Peyer's patch (tissue), 4 donors: ENCODE data around the gene ERP27. TPM values are rescaled to one million over a fixed set of nuclear protein-coding genes. Genes with fewer than 3 reads are reported as not detected.

Source experiments
- DNase-seq, 3 donors: peaks; one replicate each; pipeline ENCODE4 v3.0.0-alpha.2; 2017 to 2019
- H3K27ac ChIP-seq, 4 donors: fragments of 200-600 bp; sonication (generic); one replicate each; pipeline ENCODE4 v1.5.1; 2016 to 2019
- H3K27me3 ChIP-seq, 2 donors: fragments of 200-600 bp; sonication (generic); one replicate each; pipeline ENCODE4 v1.5.1; 2019
- H3K36me3 ChIP-seq, 3 donors: fragments of 200-600 bp; sonication (generic); one replicate each; pipeline ENCODE4 v1.5.1; 2016 to 2019
- H3K4me1 ChIP-seq, 4 donors: fragments of 200-600 bp; sonication (generic); one replicate each; pipeline ENCODE4 v1.5.1; 2016 to 2019
- H3K4me3 ChIP-seq, 4 donors: fragments of 200-600 bp; sonication (generic); 1 replicate in 3 of 4; 2 replicates in 1 of 4; pipeline ENCODE4 v1.5.1; 2016 to 2019; ENCODE audit warnings: mild to moderate bottlenecking in 1 of 4
- H3K9me3 ChIP-seq, 4 donors: fragments of 200-600 bp; sonication (generic); one replicate each; pipeline ENCODE4 v1.5.1; 2016 to 2019; ENCODE audit warnings: mild to moderate bottlenecking in 1 of 4
- POLR2A ChIP-seq, 2 donors: fragments of 450-650 bp; IDR thresholded peaks; one replicate each; pipeline ENCODE4 v1.5.1; 2017; ENCODE audit warnings: antibody characterized with exemption in 2 of 2, mild to moderate bottlenecking in 2 of 2, moderate library complexity in 2 of 2
- total RNA-seq, 4 donors: library from RNA; depleted of rRNA; stranded (reverse); fragments of >200 nt; gene quantifications; one replicate each; pipeline ENCODE4 v1.1.0, GENCODE V29; 2016
- TF ChIP-seq, protein P1 (sequence below), 6 experiments: fragments of 450-650 bp in 4 of 6; fragments of 200-600 bp in 2 of 6; sonication (generic) in 1 of 6; IDR thresholded peaks; one replicate each; pipeline ENCODE4 v1.5.1; 2017 to 2019; ENCODE audit warnings: antibody characterized with exemption in 6 of 6, mild to moderate bottlenecking in 3 of 6, moderate library complexity in 1 of 6

Gene ERP27
- total RNA-seq, 4 donors from 2014 or later = 0.94 to 2.5 (median 1.2) TPM; not detected in 1

DNA sequence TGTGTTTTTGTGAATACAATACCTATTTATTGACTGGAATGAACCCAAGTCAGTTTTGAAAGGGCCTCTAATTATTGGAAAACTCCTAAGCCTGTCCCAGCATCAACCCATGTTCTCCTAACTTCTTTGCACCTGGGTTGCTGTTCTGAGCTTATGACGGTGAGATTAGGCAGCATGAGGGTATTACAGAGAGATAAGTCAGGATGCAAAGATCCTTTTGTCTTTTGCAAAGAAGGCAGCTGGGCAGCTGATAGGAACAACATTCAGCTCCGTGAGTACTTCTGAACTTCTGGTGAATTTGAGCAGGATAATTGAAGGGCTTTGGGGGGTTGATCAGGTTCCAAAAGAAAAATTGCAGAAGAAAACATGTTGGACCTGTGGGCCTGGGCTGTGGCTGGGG, 34.5 kb upstream of the ERP27 start, which contains the start of gene PDE6H:
PDE6H (plus strand) TSS at position 227 of the 400 bp plus-strand sequence. CDS start 4,971 bp downstream, outside the sequence.
- TF ChIP-seq, protein P1, sequence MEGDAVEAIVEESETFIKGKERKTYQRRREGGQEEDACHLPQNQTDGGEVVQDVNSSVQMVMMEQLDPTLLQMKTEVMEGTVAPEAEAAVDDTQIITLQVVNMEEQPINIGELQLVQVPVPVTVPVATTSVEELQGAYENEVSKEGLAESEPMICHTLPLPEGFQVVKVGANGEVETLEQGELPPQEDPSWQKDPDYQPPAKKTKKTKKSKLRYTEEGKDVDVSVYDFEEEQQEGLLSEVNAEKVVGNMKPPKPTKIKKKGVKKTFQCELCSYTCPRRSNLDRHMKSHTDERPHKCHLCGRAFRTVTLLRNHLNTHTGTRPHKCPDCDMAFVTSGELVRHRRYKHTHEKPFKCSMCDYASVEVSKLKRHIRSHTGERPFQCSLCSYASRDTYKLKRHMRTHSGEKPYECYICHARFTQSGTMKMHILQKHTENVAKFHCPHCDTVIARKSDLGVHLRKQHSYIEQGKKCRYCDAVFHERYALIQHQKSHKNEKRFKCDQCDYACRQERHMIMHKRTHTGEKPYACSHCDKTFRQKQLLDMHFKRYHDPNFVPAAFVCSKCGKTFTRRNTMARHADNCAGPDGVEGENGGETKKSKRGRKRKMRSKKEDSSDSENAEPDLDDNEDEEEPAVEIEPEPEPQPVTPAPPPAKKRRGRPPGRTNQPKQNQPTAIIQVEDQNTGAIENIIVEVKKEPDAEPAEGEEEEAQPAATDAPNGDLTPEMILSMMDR (IDR thresholded peaks at IDR 0.05) = no peak
- TF ChIP-seq POLR2A (IDR thresholded peaks at IDR 0.05) = no peak
- H3K9me3 ChIP-seq = no peaks in the 10 kb centered on the region
- no peaks in the 10 kb centered on the region for H3K36me3 ChIP-seq
- H3K4me3 ChIP-seq = no peak within 1 kb of the TSS
- no peak within 1 kb of the TSS for H3K27ac ChIP-seq
- DNase-seq = no peak
- H3K4me1 ChIP-seq = no peaks in the 10 kb centered on the region
- H3K27me3 ChIP-seq = no peaks in the 10 kb centered on the region

DNA sequence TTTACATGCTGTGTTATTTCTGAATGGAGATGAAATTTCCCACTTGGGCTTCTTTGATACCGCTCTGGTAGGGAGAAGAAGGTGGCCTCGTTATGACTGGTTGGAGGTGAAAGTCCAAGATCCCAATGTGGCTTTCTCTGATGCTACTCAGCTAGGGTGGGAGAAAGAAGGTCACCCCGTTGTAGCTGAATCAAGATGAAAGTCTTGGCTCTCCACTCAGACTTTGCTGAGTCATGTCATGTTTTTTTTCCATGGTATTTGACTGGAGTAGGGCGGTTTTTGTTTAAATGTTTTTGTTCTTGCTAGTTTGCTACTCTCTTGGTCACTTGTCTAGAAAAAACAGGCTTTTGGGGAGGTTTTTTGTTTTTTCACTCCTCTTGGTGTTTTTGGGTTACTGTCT, 32.1 kb upstream of the ERP27 start:
- Histone ChIP-seq H3K4me1 (no peaks in the 10 kb centered on the region), H3K27me3 (no peaks in the 10 kb centered on the region), H3K27ac (no peak overlapping the region), H3K36me3 (no peaks in the 10 kb centered on the region), H3K9me3 (no peaks in the 10 kb centered on the region), H3K4me3 (no peak overlapping the region)
- no peak for DNase-seq
- no peak for TF ChIP-seq POLR2A (IDR thresholded peaks at IDR 0.05)
- TF ChIP-seq, protein P1 (IDR thresholded peaks at IDR 0.05) = no peak

DNA sequence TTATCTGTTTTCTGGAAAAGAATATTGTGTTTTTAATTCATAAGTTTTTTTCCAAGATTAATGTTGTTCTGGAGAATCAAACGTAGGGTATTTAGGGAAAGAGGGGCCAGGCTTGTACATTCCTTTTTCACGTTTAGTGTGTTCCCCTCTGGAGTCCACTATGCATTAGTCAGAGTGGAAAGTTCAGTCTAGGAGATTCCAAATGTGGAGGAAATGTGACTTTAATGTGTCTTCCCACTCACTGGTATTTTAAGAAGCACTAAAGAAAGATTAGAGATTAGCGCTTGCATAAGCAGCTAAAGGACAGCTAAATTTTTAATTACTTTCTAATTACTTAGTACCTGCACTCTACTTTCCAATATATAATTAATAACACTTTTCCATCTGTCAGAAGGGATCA, 30.1 kb upstream of the ERP27 start:
- no peak for DNase-seq
- no peaks in the 10 kb centered on the region for H3K27me3 ChIP-seq
- no peaks in the 10 kb centered on the region for H3K36me3 ChIP-seq
- H3K4me3 ChIP-seq = no peak overlapping the region
- TF ChIP-seq, protein P1 (IDR thresholded peaks at IDR 0.05) = no peak
- no peak for TF ChIP-seq POLR2A (IDR thresholded peaks at IDR 0.05)
- H3K4me1 ChIP-seq = no peaks in the 10 kb centered on the region
- H3K27ac ChIP-seq = no peak overlapping the region
- no peaks in the 10 kb centered on the region for H3K9me3 ChIP-seq

DNA sequence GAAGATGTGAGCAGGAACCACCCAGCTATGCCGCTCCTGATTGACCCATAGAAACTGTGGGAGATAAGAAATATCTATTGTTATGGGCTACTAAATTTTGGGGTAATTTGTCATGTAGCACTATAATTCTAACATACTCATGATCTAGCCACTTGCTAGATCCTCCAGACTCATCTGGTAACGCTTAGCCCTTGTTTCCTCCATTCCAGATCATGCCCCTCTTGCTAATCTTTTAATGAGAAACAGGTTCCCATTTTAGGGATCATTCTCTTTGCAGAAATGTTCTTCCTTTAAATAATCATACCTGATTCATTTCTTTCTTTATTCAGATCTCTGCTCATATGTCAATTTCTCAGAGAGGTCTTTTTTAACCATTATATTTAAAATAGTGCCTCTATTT, 26.9 kb upstream of the ERP27 start:
- Histone ChIP-seq H3K9me3 (no peaks in the 10 kb centered on the region), H3K4me3 (no peak overlapping the region), H3K36me3 (no peaks in the 10 kb centered on the region), H3K27ac (no peak overlapping the region), H3K27me3 (no peaks in the 10 kb centered on the region), H3K4me1 (no peaks in the 10 kb centered on the region)
- DNase-seq = no peak
- TF ChIP-seq, protein P1 (IDR thresholded peaks at IDR 0.05) = no peak
- TF ChIP-seq POLR2A (IDR thresholded peaks at IDR 0.05) = no peak

DNA sequence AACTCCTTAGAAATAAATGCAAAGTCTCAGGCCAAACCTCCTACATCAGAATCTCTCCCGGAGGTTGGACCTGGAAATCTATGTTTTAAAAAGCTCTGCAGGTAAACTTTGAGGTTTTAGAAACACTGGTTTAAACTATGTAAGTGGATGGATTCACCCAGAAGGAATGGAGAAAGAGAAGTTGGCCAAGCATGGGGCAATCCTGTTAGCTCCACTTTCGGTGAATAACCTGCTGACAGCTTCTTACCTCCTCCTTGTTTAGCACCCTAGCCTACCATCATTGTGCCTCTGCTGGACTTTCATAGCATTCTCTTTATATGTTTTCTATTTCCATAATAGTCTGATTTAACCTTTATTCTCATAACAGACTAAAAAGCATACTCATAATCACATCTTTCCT, 26.1 kb upstream of the ERP27 start:
- no peaks in the 10 kb centered on the region for H3K4me1 ChIP-seq
- H3K27ac ChIP-seq = no peak overlapping the region
- no peak for DNase-seq
- H3K36me3 ChIP-seq = no peaks in the 10 kb centered on the region
- no peak overlapping the region for H3K4me3 ChIP-seq
- H3K27me3 ChIP-seq = no peaks in the 10 kb centered on the region
- TF ChIP-seq, protein P1 (IDR thresholded peaks at IDR 0.05) = no peak
- TF ChIP-seq POLR2A (IDR thresholded peaks at IDR 0.05) = no peak
- H3K9me3 ChIP-seq = no peaks in the 10 kb centered on the region

DNA sequence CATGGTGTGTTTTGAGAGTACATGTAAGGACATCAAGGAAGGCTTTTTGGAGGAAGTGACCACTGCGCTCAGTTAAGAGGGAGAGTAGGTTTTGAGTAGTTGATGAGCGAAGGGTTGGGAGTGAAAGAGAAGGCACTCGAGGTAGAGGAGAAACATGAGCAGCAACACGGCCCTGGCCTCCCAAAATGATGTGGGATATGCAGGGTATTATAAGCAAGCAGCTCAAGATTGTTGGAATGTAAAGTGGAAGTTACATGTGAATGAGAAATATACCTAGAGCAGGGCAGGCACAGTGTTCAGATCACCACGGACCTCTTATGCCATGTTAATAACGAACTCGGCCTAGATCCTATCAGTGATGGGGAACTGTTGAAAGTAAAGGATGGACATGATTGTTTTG, 25.2 kb upstream of the ERP27 start:
- H3K27me3 ChIP-seq = no peaks in the 10 kb centered on the region
- H3K27ac ChIP-seq = peak overlapping the region; percentile 28 to 81 (median 64)
- DNase-seq = no peak
- no peak overlapping the region for H3K4me3 ChIP-seq
- no peaks in the 10 kb centered on the region for H3K4me1 ChIP-seq
- TF ChIP-seq, protein P1 (IDR thresholded peaks at IDR 0.05) = no peak
- no peaks in the 10 kb centered on the region for H3K9me3 ChIP-seq
- H3K36me3 ChIP-seq = no peaks in the 10 kb centered on the region
